ENCODE data around the gene KCTD13.

The KCTD13 gene

DNA sequence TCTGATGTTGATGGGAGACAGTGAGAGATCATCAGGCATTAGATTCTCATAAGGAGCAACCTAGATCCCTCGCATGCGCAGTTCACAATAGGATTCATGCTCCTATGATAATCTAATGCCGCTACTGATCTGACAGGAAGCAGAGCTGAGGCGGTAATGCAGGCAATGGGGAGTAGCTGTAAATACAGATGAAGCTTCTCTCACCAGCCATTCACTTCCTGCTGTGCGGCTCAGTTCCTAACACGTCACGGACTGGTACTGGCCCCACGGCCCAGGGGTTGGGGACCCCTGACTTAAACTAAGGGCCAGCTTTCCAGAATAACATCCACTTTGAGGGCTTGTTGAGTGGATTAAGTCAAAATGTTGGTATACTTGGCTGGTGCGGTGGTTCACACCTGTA is 33.3 kb upstream of the KCTD13 start:
- TF ChIP-seq, protein P1, sequence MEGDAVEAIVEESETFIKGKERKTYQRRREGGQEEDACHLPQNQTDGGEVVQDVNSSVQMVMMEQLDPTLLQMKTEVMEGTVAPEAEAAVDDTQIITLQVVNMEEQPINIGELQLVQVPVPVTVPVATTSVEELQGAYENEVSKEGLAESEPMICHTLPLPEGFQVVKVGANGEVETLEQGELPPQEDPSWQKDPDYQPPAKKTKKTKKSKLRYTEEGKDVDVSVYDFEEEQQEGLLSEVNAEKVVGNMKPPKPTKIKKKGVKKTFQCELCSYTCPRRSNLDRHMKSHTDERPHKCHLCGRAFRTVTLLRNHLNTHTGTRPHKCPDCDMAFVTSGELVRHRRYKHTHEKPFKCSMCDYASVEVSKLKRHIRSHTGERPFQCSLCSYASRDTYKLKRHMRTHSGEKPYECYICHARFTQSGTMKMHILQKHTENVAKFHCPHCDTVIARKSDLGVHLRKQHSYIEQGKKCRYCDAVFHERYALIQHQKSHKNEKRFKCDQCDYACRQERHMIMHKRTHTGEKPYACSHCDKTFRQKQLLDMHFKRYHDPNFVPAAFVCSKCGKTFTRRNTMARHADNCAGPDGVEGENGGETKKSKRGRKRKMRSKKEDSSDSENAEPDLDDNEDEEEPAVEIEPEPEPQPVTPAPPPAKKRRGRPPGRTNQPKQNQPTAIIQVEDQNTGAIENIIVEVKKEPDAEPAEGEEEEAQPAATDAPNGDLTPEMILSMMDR (IDR thresholded peaks at IDR 0.05; ENCODE audit: low read depth, low read length): no peak
- no peak overlapping the region for H3K4me3 ChIP-seq (ENCODE audit: low read depth, low read length)

DNA sequence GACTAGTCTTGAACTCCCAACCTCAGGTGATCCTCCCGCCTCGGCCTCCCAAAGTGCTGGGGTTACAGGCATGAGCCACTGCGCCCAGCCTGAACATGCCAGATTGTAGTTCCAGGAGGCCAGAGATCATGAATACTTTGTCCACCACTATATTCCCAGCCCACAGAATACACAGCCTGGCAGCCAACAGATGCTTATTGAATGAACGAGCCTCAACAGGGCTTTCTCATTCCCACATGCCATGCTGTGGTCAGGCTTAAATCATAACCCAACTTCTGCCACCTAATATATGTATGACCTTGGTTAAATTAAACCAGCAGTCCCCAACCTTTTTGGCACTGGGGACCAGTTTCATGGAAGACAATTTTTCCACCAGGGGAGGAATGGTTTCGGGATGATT is 32.7 kb upstream of the KCTD13 start:
- TF ChIP-seq, protein P1 (IDR thresholded peaks at IDR 0.05; ENCODE audit: low read depth, low read length): no peak
- H3K4me3 ChIP-seq (ENCODE audit: low read depth, low read length): no peak overlapping the region

DNA sequence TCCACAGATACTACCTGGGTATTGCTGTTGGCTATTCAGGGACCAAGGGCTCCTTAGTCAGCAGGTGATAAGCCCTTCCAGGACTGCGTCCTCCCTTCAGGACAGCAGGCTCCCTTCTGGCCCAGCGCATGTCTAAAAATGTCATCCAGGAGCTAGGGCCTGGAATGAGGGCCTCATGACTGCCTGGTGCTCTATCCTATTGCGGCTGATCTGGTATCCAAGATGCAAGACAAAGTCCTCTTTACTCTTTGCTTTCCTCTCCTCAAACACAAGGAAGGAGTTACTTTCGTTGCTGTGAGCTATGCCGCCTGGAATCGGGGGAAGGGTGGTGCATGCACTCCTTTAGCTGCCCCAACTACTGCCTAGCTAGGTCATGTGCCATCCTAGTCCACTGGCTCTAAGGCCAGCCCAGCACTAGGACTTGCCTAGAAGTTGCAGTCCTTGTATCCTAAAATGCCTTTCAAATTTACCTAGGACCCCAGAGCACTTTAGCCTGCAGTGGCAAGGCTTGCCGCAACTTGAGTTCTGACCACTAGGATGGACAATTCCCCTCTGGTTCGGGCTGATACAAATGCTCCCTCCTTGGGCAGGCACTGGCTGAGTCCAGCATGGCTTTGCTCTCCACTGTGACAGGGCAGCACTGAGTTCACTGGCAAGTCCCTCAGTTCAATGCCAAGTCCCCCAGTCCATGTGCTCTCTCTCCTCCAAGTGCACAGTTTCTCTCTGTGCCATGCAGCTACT is 25.8 kb upstream of the KCTD13 start:
- H3K4me3 ChIP-seq (ENCODE audit: low read depth, low read length): no peak overlapping the region
- TF ChIP-seq, protein P1 (IDR thresholded peaks at IDR 0.05; ENCODE audit: low read depth, low read length): no peak

DNA sequence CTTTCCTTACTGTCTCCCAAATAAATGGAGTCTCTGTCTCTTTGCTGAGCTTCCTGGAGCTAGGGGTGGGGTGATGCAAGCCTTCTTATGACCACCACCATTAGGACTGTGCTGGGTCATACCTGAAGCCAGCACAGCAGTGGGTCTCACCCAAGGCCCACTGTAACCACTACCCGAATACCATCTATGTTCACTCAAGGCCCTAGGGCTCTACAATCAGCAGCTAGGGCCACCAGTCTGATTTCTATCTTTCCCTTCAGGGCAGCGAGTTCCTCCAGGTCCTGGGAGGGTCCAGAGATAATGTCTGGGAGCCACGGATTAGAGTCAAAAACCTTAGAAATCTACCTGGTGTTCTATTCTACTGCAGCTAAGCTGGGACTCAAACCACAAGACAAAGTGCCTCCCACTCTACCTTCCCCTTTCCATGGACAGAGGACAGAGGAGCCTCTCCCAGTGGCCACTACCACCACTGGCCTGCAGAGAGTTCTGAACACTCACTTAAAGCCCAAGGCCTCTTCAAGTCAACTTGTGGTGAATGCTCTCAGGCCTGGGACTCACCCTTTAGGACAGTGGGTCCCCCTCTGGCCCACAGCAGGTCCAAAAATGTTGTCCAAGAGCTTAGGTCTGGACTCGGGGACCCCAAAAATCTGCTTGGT is 24.9 kb upstream of the KCTD13 start:
- H3K4me3 ChIP-seq (ENCODE audit: low read depth, low read length): no peak overlapping the region
- TF ChIP-seq, protein P1 (IDR thresholded peaks at IDR 0.05; ENCODE audit: low read depth, low read length): no peak

DNA sequence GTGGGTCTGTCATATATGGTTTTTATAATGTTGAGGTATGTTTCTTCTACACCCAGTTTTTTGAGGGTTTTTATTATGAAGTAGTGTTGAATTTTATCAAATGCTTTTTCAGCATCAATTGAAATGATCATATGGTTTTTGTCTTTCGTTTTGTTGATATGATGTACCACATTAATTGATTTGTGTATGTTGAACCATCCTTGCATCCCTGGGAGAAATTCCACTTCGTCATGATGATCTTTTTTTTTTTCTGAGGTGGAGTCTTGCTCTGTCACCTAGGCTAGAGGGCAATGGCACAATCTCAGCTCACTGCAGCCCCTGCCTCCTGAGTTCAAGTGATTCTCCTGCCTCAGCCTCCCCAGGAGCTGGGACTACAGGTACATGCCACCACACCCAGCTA is 21.9 kb upstream of the KCTD13 start:
- TF ChIP-seq, protein P1 (IDR thresholded peaks at IDR 0.05; ENCODE audit: low read depth, low read length): no peak
- no peak overlapping the region for H3K4me3 ChIP-seq (ENCODE audit: low read depth, low read length)

DNA sequence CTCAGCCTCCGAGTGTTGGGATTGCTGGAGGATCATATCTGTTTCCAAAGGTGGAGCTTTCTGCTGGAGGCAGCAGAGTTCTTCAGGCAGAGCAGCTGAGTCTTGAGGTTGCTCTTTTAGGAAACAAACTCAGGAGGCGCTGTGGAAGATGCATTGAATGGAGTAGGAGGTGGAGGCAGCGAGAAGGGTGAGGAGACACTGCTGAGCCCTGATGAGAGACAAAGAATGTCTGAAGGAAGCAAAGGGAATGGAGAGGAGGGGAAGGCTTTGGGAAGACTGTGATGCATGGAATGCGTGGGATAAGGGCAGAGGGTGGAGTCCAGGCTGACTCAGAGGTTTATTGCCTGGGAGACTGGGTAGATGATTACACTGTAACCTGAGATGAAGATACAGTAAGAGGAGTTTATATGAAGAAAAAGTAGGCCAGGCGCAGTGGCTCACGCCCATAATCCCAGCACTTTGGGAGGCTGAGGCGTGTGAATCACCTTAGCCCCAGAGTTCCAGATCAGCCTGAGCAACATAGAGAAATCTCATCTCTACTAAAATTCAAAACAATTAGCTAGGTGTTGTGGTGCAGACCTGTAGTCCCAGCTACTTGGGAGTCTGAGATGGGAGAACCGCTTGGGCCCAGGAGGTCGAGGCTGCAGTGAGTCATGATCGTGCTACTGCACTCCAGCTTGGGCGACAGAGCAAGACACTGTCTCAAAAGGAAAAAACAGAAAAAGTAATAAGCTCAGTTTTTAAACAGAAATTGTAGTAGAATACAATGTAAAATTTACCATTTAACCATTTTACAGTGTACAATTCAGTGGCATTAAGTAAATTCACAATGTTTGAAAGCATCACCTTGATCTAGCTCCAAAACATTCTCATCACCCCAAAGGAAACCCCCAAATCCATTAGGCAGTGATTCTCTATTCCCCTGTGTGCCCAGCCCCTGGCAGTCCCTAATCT is 18.1 kb upstream of the KCTD13 start:
- TF ChIP-seq, protein P1 (IDR thresholded peaks at IDR 0.05; ENCODE audit: low read depth, low read length): peak; percentile 36; the same call in 1 of the 2 replicates

More for the DNA sequence above, 18.1 kb upstream of the KCTD13 start:
- peak overlapping the region; percentile 22; the same call in 1 of the 2 replicates for H3K4me3 ChIP-seq (ENCODE audit: low read depth, low read length)

Data from WI38 (cell line).